Right lobe of liver (tissue), 6 donors: ENCODE measurements around the gene ARHGEF1. TPM values are rescaled to one million over a fixed set of nuclear protein-coding genes. Genes with fewer than 3 reads are reported as not detected.
A peak's percentile ranks its signal among the peaks of the same experiment; 100 is the strongest.

Experiments
- ATAC-seq, 4 donors: fragments of 200-7000 bp; cut with Tn5 transposase; one replicate each; pipeline ENCODE4 v1.9.1; 2020; ENCODE audit warnings: mild to moderate bottlenecking in 4 of 4, moderate library complexity in 4 of 4
- DNase-seq, 3 donors: peaks; one replicate each; pipeline ENCODE4 v3.0.0-alpha.2; 2020
- H3K27ac ChIP-seq, 3 donors: fragments of 200-600 bp; one replicate each; pipeline ENCODE4 v1.8.0; 2022
- H3K27me3 ChIP-seq, 2 donors: fragments of 200-600 bp; one replicate each; pipeline ENCODE4 v1.8.0; 2022
- H3K36me3 ChIP-seq, 4 donors: fragments of 200-600 bp; sonication (generic) in 1 of 4; one replicate each; pipeline versions ENCODE4 v1.5.1 to v1.8.0; 2017 to 2022; ENCODE audit warnings: control low read depth in 1 of 4
- H3K4me1 ChIP-seq, 4 donors: fragments of 200-600 bp; sonication (generic) in 1 of 4; one replicate each; pipeline versions ENCODE4 v1.5.1 to v1.8.0; 2017 to 2022; ENCODE audit warnings: control low read depth in 1 of 4
- H3K4me3 ChIP-seq, 3 donors: fragments of 200-600 bp; one replicate each; pipeline ENCODE4 v1.8.0; 2022
- H3K9me3 ChIP-seq, 4 donors: fragments of 200-600 bp; sonication (generic) in 1 of 4; one replicate each; pipeline versions ENCODE4 v1.5.1 to v1.8.0; 2017 to 2022; ENCODE audit warnings: control low read depth in 1 of 4
- POLR2A ChIP-seq: fragments of 450-650 bp; IDR thresholded peaks from one replicate; pipeline ENCODE4 v1.6.1; 2017; ENCODE audit warnings: antibody characterized with exemption, mild to moderate bottlenecking
- WGBS: methylation state at CpG from one replicate; pipeline ENCODE4 v1.1.6; 2018; ENCODE audit warnings: low coverage, low lambda C conversion rate; ENCODE audit not compliant: insufficient coverage; ENCODE audit errors: missing lambda C conversion rate; 5-methylcytosine and 5-hydroxymethylcytosine counted together
- intact Hi-C, 2 donors: fragments of 100-400 bp; cut with DNase I; formaldehyde crosslinking; loops; one replicate each; pipeline versions ENCODE4 v1.11.2 to v1.14.1; 2022
- total RNA-seq, 6 experiments: library from RNA; depleted of rRNA in 2 of 6; stranded (reverse); fragments of >200 nt in 2 of 6; fragmentation: NEBNext Ultra II Directional in 3 of 6; extraction: Animal tissue kit (Norgen Biotek cat#: 25700) in 3 of 6; gene quantifications; one replicate each; pipeline versions ENCODE4 v1.1.0 to v1.2.4, GENCODE V29; 2016 to 2023
- TF ChIP-seq, protein P1 (sequence below), 4 donors: fragments of 200-600 bp in 3 of 4; fragments of 450-650 bp in 1 of 4; IDR thresholded peaks; one replicate each; pipeline versions ENCODE4 v1.5.1 to v1.8.0; 2016 to 2022; ENCODE audit warnings: antibody characterized with exemption in 4 of 4, mild to moderate bottlenecking in 2 of 4
- donor health status: DM: no; HTN: yes; CAD: no.
- donor health status: DM: no; HTN: no; CAD: no.
- donor health status: DM: no; HTN: no; CAD: no.
- donor health status: DM: no; HTN: yes; CAD: no.
- donor health status: DM: no; HTN: yes; CAD: no.

ARHGEF1 gene
- total RNA-seq, 6 experiments from 2014 or later = 25.3 to 39.7 (median 30.2) TPM

DNA sequence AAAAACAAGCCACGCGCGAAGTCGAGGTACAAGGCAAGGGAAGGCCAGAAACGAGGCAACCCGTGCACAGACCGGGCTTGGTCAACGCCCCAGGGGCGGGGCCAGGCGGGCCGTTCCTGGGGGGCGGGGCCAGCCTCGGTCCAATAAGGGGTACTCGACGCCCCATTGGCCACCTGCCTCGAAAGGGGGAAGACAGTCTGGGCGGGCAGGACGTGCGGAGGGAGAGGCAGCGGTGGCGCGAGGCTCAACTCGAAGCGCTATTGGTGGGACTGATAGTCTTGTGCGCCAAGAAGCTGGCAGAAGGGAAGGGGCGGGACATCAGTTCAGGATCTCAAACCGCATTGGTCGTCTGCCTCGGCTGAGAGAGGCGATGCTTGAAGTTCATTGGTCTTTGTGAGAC lies 38.4 kb upstream of the ARHGEF1 start, which contains the start of gene LYPD4:
Gene LYPD4 (minus strand): TSS at position 83 of the 400 bp plus-strand sequence. CDS start 5,398 bp downstream, outside the sequence.
- Histone ChIP-seq H3K36me3 (no peaks in the 10 kb centered on the region), H3K9me3 (no peaks in the 10 kb centered on the region), H3K27me3 (no peaks in the 10 kb centered on the region), H3K27ac (no peak within 1 kb of the TSS), H3K4me1 (no peaks in the 10 kb centered on the region), H3K4me3 (no peak within 1 kb of the TSS)
- DNase-seq (no peak), ATAC-seq (no peak)
- 83% methylated on average over 11 of the region's 30 CpGs for WGBS
- intact Hi-C loops = no loop called here
- no peak for TF ChIP-seq POLR2A
- TF ChIP-seq, protein P1, sequence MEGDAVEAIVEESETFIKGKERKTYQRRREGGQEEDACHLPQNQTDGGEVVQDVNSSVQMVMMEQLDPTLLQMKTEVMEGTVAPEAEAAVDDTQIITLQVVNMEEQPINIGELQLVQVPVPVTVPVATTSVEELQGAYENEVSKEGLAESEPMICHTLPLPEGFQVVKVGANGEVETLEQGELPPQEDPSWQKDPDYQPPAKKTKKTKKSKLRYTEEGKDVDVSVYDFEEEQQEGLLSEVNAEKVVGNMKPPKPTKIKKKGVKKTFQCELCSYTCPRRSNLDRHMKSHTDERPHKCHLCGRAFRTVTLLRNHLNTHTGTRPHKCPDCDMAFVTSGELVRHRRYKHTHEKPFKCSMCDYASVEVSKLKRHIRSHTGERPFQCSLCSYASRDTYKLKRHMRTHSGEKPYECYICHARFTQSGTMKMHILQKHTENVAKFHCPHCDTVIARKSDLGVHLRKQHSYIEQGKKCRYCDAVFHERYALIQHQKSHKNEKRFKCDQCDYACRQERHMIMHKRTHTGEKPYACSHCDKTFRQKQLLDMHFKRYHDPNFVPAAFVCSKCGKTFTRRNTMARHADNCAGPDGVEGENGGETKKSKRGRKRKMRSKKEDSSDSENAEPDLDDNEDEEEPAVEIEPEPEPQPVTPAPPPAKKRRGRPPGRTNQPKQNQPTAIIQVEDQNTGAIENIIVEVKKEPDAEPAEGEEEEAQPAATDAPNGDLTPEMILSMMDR (IDR thresholded peaks at IDR 0.05) = no peak

DNA sequence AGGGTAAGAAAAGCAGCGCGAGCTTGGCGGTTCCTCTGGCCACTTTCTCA lies 38.2 kb upstream of the ARHGEF1 start, which contains the start of gene DMRTC2:
Gene DMRTC2 (plus strand): TSS at position 42 of the 50 bp plus-strand sequence. CDS start 2,387 bp downstream, outside the sequence.
- no peaks in the 10 kb centered on the region for H3K4me1 ChIP-seq
- no peak for ATAC-seq
- WGBS = no CpG with 5 or more reads among the region's 3 CpGs
- intact Hi-C loops = no loop called here
- DNase-seq = no peak
- H3K27me3 ChIP-seq = no peaks in the 10 kb centered on the region
- TF ChIP-seq, protein P1 (IDR thresholded peaks at IDR 0.05) = no peak
- TF ChIP-seq POLR2A = no peak
- no peak within 1 kb of the TSS for H3K4me3 ChIP-seq
- no peaks in the 10 kb centered on the region for H3K36me3 ChIP-seq
- H3K27ac ChIP-seq = no peak within 1 kb of the TSS
- H3K9me3 ChIP-seq = no peaks in the 10 kb centered on the region

DNA sequence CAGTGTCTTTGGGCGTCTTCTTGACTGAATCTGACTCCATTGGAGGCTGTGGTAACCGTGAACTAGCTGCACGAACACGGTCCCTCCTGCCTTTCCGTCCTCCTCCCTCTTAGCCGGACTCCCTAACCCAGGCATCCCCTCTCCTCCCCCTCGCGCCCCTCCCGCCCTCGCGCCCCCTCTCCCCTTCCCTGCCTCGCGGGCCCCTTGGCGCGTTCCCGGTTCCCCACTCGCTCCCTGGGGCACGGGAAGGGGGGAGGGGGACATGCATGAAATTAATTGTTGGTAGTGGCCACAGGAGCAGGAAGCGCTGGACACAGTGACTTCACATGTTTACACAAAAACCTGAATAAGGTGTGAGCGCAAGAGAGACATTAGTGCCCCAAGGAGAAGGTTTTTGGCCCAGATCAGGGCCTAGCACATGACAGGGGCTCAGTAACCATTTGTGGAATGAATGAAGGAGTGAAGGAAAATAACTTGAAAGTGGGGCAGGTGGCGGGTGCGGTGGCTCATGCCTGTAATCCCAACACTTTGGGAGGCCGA lies 37.9 kb upstream of the ARHGEF1 start:
- 94% methylated on average over 5 of the region's 23 CpGs for WGBS
- Histone ChIP-seq H3K27ac (no peak overlapping the region), H3K4me3 (no peak overlapping the region), H3K9me3 (no peaks in the 10 kb centered on the region), H3K27me3 (no peaks in the 10 kb centered on the region), H3K36me3 (no peaks in the 10 kb centered on the region), H3K4me1 (no peaks in the 10 kb centered on the region)
- ATAC-seq (no peak), DNase-seq (no peak)
- TF ChIP-seq, protein P1 (IDR thresholded peaks at IDR 0.05) = no peak
- TF ChIP-seq POLR2A = no peak
- intact Hi-C loops = no loop called here

DNA sequence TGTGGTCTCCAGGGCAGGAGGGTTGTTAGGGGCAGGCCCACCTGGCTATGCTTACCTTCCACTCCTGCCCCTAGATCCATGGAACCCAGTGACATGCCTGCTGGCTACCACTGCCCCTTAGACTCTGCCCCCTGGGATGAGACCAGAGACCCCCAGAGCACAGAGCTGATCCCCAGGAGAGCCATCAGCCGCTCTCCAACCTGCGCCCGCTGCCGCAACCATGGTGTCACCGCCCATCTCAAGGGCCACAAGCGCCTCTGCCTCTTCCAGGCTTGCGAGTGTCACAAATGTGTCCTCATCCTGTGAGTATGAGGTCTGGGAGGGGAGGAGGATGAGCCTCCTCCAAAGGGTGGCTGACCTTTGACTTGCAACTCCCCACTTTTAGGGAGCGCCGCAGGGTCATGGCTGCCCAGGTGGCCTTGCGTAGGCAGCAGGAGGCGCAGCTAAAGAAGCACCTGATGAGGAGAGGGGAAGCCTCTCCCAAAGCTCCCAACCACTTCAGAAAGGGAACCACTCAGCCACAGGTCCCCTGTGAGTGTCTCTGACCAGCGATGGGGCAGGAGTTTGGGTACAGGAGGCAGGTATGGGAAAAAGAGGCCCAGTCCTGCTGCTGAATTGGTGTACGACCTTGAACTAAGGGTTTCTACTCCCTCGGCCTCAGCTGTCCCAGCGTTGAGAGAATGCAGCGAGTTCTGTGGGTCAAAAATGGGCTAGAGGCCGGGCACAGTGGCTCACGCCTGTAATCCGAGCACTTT lies 35.5 kb upstream of the ARHGEF1 start:
- H3K9me3 ChIP-seq = no peaks in the 10 kb centered on the region
- ATAC-seq = peak in 1 of 4 donors; percentile 15
- no peaks in the 10 kb centered on the region for H3K36me3 ChIP-seq
- intact Hi-C loops = no loop called here
- 89% methylated on average over 8 of the region's 19 CpGs for WGBS
- no peaks in the 10 kb centered on the region for H3K4me1 ChIP-seq
- no peak for DNase-seq
- no peak for TF ChIP-seq POLR2A
- TF ChIP-seq, protein P1 (IDR thresholded peaks at IDR 0.05) = no peak
- H3K4me3 ChIP-seq = no peak overlapping the region
- no peak overlapping the region for H3K27ac ChIP-seq
- no peaks in the 10 kb centered on the region for H3K27me3 ChIP-seq
